ENCODE data around the gene YOD1.

The YOD1 gene

GRCh38 chr1:207031016-207031415 is 20.0 kb downstream of the YOD1 start:
- no peak overlapping the region for H3K4me3 ChIP-seq (ENCODE audit: low read length)
- DNase-seq (ENCODE audit: low read depth, low spot score), result no peak

- DNase-seq (ENCODE audit: low read depth, low spot score), result no peak
- H3K4me3 ChIP-seq (ENCODE audit: low read length), result no peak overlapping the region
These were observed 20.4 kb downstream of the YOD1 start for GRCh38 chr1:207030522-207031009.

- H3K4me3 ChIP-seq (ENCODE audit: low read length), result no peak overlapping the region
- DNase-seq (ENCODE audit: low read depth, low spot score), result no peak
These were observed 21.1 kb downstream of the YOD1 start for GRCh38 chr1:207029701-207030521.

- DNase-seq (ENCODE audit: low read depth, low spot score), result no peak
- no peak overlapping the region for H3K4me3 ChIP-seq (ENCODE audit: low read length)
These were observed 21.9 kb downstream of the YOD1 start for GRCh38 chr1:207028884-207029650.

- H3K4me3 ChIP-seq (ENCODE audit: low read length), result no peak overlapping the region
- DNase-seq (ENCODE audit: low read depth, low spot score), result no peak
These were observed 23.1 kb downstream of the YOD1 start for GRCh38 chr1:207027921-207028320.

GRCh38 chr1:207027206-207027777 is 23.7 kb downstream of the YOD1 start:
- no peak overlapping the region for H3K4me3 ChIP-seq (ENCODE audit: low read length)
- no peak for DNase-seq (ENCODE audit: low read depth, low spot score)

- H3K4me3 ChIP-seq (ENCODE audit: low read length), result no peak overlapping the region
- no peak for DNase-seq (ENCODE audit: low read depth, low spot score)
These were observed 24.9 kb downstream of the YOD1 start for GRCh38 chr1:207026104-207026534.

- H3K4me3 ChIP-seq (ENCODE audit: low read length), result no peak overlapping the region
- no peak for DNase-seq (ENCODE audit: low read depth, low spot score)
These were observed 25.7 kb downstream of the YOD1 start for GRCh38 chr1:207025146-207025880.

GRCh38 chr1:207024202-207025145 is 26.5 kb downstream of the YOD1 start:
- no peak overlapping the region for H3K4me3 ChIP-seq (ENCODE audit: low read length)
- DNase-seq (ENCODE audit: low read depth, low spot score), result no peak

GRCh38 chr1:207022996-207023679 is 27.9 kb downstream of the YOD1 start:
- no peak overlapping the region for H3K4me3 ChIP-seq (ENCODE audit: low read length)
- DNase-seq (ENCODE audit: low read depth, low spot score), result no peak

- DNase-seq (ENCODE audit: low read depth, low spot score), result no peak
- H3K4me3 ChIP-seq (ENCODE audit: low read length), result no peak overlapping the region
These were observed 29.0 kb downstream of the YOD1 start for GRCh38 chr1:207021876-207022596.

GRCh38 chr1:207021139-207021861 is 29.7 kb downstream of the YOD1 start:
- no peak for DNase-seq (ENCODE audit: low read depth, low spot score)
- H3K4me3 ChIP-seq (ENCODE audit: low read length), result no peak overlapping the region

- H3K4me3 ChIP-seq (ENCODE audit: low read length), result no peak overlapping the region
- no peak for DNase-seq (ENCODE audit: low read depth, low spot score)
These were observed 30.3 kb downstream of the YOD1 start for GRCh38 chr1:207020709-207021107.

- H3K4me3 ChIP-seq (ENCODE audit: low read length), result no peak overlapping the region
- DNase-seq (ENCODE audit: low read depth, low spot score), result no peak
These were observed 30.8 kb downstream of the YOD1 start for GRCh38 chr1:207020065-207020708.

- DNase-seq (ENCODE audit: low read depth, low spot score), result no peak
- no peak overlapping the region for H3K4me3 ChIP-seq (ENCODE audit: low read length)
These were observed 31.3 kb downstream of the YOD1 start for GRCh38 chr1:207019661-207020060.

- no peak for DNase-seq (ENCODE audit: low read depth, low spot score)
- no peak overlapping the region for H3K4me3 ChIP-seq (ENCODE audit: low read length)
These were observed 31.8 kb downstream of the YOD1 start for GRCh38 chr1:207019161-207019560.

All from Jurkat, Clone E6-1 (cell line).